Measurements from ENCODE around the gene TRMT10C. TPM values are rescaled to one million over a fixed set of nuclear protein-coding genes. Genes with fewer than 3 reads are reported as not detected.

Gene TRMT10C
- total and polyA plus RNA-seq, 10 donors = 14.1 to 25.8 (median 19.1) TPM

DNA sequence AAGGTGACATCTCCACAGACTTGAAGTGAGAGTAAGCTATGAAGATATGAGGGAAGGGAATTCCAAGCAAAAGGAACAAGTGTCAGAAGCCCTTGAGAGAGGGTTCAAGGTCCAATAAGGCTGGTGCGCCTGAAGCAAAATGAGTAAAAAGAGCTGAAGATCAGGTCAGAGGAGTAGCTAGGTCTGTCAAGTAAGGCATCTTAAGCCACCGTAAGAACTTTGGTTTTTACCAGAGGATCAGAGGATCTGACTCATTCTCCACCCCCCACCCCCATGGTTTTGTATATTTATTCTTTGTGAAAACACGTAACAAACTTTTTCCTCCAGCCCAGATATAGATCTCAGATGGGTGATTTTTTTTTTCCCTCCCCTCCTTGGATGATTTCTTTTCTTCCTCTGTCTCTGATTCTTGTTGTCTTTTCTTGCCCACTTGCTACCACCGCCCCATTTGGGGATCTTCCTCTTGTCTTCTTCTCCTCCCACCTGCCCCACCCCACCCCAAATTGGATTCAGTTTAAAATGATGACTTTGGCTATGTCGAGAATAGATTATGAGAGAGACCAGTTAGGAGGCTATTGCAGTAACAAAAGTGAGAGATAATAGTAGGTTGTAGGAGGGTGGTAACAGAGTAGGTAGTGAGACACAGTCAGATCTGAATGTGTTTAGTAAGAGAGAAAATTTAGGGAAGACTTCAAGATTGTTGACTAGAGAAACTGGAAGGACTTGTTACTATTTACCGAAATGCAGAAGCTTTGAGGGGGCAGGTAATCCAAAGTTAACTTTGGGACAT is 6.1 kb downstream of the TRMT10C start:
- no peaks in the 10 kb centered on the region for H3K9me3 ChIP-seq
- DNase-seq = no peak
- 86 to 88% (median 87%) methylated on average over 6 of the region's 6 CpGs for WGBS, 5 donors
- intact Hi-C loops (cut with DNase I; ENCODE audit: low total_unique reads) = no loop called here
- no peak overlapping the region for H3K4me3 ChIP-seq
- no peaks in the 10 kb centered on the region for H3K27me3 ChIP-seq (replicated peaks in 1 of 7)
- H3K36me3 ChIP-seq = peaks cover 0 to 40% (median 24%) of the 10 kb centered on the region in 6 donors
- peaks cover 8 to 35% (median 27%) of the 10 kb centered on the region in 6 donors for H3K4me1 ChIP-seq
- TF ChIP-seq CTCF (IDR thresholded peaks at IDR 0.05 in 8 of 11, conservative IDR thresholded peaks at IDR 0.05 in 3 of 11) = no peak
- no peak for TF ChIP-seq POLR2A (IDR thresholded peaks at IDR 0.05)
- no peak for TF ChIP-seq POLR2AphosphoS5 (IDR thresholded peaks at IDR 0.05)
- H3K27ac ChIP-seq = no peak overlapping the region

- peaks cover 0 to 15% (median 9%) of the 10 kb centered on the region in 6 donors for H3K36me3 ChIP-seq
- DNase-seq = no peak
- no peaks in the 10 kb centered on the region for H3K27me3 ChIP-seq (replicated peaks in 1 of 7)
- no peak overlapping the region for H3K27ac ChIP-seq
- peaks cover 13 to 30% (median 26%) of the 10 kb centered on the region in 6 donors for H3K4me1 ChIP-seq
- TF ChIP-seq POLR2A (IDR thresholded peaks at IDR 0.05) (no peak), CTCF (IDR thresholded peaks at IDR 0.05 in 8 of 11, conservative IDR thresholded peaks at IDR 0.05 in 3 of 11) (no peak), POLR2AphosphoS5 (IDR thresholded peaks at IDR 0.05) (no peak)
- H3K4me3 ChIP-seq = no peak overlapping the region
- H3K9me3 ChIP-seq = no peaks in the 10 kb centered on the region
- 66 to 75% (median 72%) methylated on average over 9 of the region's 9 CpGs for WGBS, 5 donors
- intact Hi-C loops (cut with DNase I; ENCODE audit: low total_unique reads) = loop anchor here (10.0 kb wide), 1 partner anchor 104 kb away; the partner anchor contains the start of gene ZBTB11
Measured at GRCh38 chr3:101571028-101571895, 9.6 kb downstream of the TRMT10C start.

GRCh38 chr3:101573449-101574387 is 12.1 kb downstream of the TRMT10C start, which contains the start of gene PCNP:
TSS of gene PCNP (plus strand) at chr3:101574180. CDS start at chr3:101574216, 36 bp downstream.
- intact Hi-C loops (cut with DNase I; ENCODE audit: low total_unique reads) = loop anchor here (10.0 kb wide), 1 partner anchor 101 kb away; the partner anchor contains the start of gene ZBTB11
- Histone ChIP-seq H3K36me3 (peaks cover 0 to 17% (median 4%) of the 10 kb centered on the region in 6 donors), H3K27ac (peak within 1 kb of the TSS; percentile 93 to 99 (median 97)), H3K9me3 (no peaks in the 10 kb centered on the region), H3K4me3 (peak within 1 kb of the TSS; percentile 67 to 92 (median 82)), H3K27me3 (replicated peaks in 1 of 7) (no peaks in the 10 kb centered on the region), H3K4me1 (peaks cover 34 to 55% (median 50%) of the 10 kb centered on the region in 6 donors)
- WGBS, 5 donors = 2 to 3% (median 2%) methylated on average over 34 to 47 of the region's 47 CpGs
- TF ChIP-seq POLR2A (IDR thresholded peaks at IDR 0.05) = peak; percentile 1 to 82 (median 76)
- peak; percentile 78 to 93 (median 89) for TF ChIP-seq CTCF (IDR thresholded peaks at IDR 0.05 in 8 of 11, conservative IDR thresholded peaks at IDR 0.05 in 3 of 11)
- peak; percentile 95 to 99 (median 98) for TF ChIP-seq POLR2AphosphoS5 (IDR thresholded peaks at IDR 0.05)
- DNase-seq = peak; percentile 100
